A549 (cell line): ENCODE measurements around the gene PNMT. TPM values are rescaled to one million over a fixed set of nuclear protein-coding genes. Genes with fewer than 3 reads are reported as not detected.

Experiments
- ATAC-seq, 2 experiments: fragments of 200-7000 bp in 1 of 2; fragments of >200 bp in 1 of 2; cut with Nextera tagmentation in 1 of 2; cut with Tn5 transposase in 1 of 2; 3 replicates each; pipeline versions ENCODE4 v1.8.0 to v1.9.1; 2018 to 2020; ENCODE audit warnings: mild to moderate bottlenecking in 1 of 2, moderate library complexity in 1 of 2
- CTCF ChIA-PET: fragments of 300-600 bp; sonication (Branson Sonifier 250); formaldehyde crosslinking; extraction: SDS; loops from one replicate; lab custom pipeline; 2021; ENCODE audit warnings: antibody characterized with exemption, inconsistent platforms; lab: Yijun Ruan, JAX
- POLR2A ChIA-PET: fragments of 350-600 bp; formaldehyde crosslinking; extraction: SDS; loops from one replicate; lab custom pipeline; 2021; ENCODE audit warnings: antibody characterized with exemption, inconsistent platforms; lab: Yijun Ruan, JAX
- DNase-seq, 2 experiments: peaks; one replicate each; pipeline versions ENCODE4 v3.0.0 to v3.0.0-alpha.2; 2011 to 2016; ENCODE audit warnings: low read depth in 1 of 2, low spot score in 1 of 2
- FAIRE-seq: peaks from 2 replicates; lab custom pipeline; 2011; peaks lifted over from hg19 to GRCh38; lab: Jason Lieb, UNC
- H3K27ac ChIP-seq, 2 experiments: fragments of >200 bp; sonication (Bioruptor Twin); formaldehyde crosslinking; 3 replicates each; pipeline ENCODE4 v1.5.1; 2016 to 2017
- H3K4me1 ChIP-seq: fragments of >200 bp; sonication (Bioruptor Twin); formaldehyde crosslinking; 3 replicates; pipeline ENCODE4 v1.6.1; 2016
- H3K4me2 ChIP-seq: fragments of >200 bp; sonication (Bioruptor Twin); formaldehyde crosslinking; 3 replicates; pipeline ENCODE4 v1.6.1; 2016
- H3K4me3 ChIP-seq: fragments of >200 bp; sonication (Bioruptor Twin); formaldehyde crosslinking; 3 replicates; pipeline ENCODE4 v1.5.1; 2016
- H3K9me3 ChIP-seq: fragments of >200 bp; sonication (Bioruptor Twin); formaldehyde crosslinking; 3 replicates; pipeline ENCODE4 v1.6.1; 2016
- CBX8 ChIP-seq: fragments of 200-600 bp; sonication (generic); IDR thresholded peaks from 2 replicates; pipeline ENCODE4 v1.6.1; 2016
- CEBPB ChIP-seq, 2 experiments: fragments of >200 bp in 1 of 2; sonication (Bioruptor Twin) in 1 of 2; formaldehyde crosslinking in 1 of 2; IDR thresholded peaks; 2 replicates each; pipeline ENCODE4 v1.6.1; 2012 to 2016
- ELK1 ChIP-seq: fragments of 150-350 bp; IDR thresholded peaks from 2 replicates; pipeline ENCODE4 v1.6.1; 2014; ENCODE audit warnings: low read depth, mild to moderate bottlenecking, low read length
- FOSL2 ChIP-seq, 2 experiments: fragments of 450-650 bp in 1 of 2; fragments of >200 bp in 1 of 2; sonication (Bioruptor Twin) in 1 of 2; formaldehyde crosslinking; IDR thresholded peaks; 2 replicates each; pipeline versions ENCODE4 v1.5.0 to v1.6.1; 2016 to 2020; ENCODE audit warnings: mild to moderate bottlenecking in 1 of 2, moderate library complexity in 1 of 2
- FOXS1 ChIP-seq: fragments of 250-450 bp; sonication (Bioruptor Pico); IDR thresholded peaks from 2 replicates; pipeline ENCODE4 v1.5.0; 2020; ENCODE audit warnings: mild to moderate bottlenecking, moderate library complexity
- GATA3 ChIP-seq: IDR thresholded peaks from 2 replicates; pipeline ENCODE4 v1.6.1; 2012; ENCODE audit warnings: borderline replicate concordance
- HDAC2 ChIP-seq: fragments of 200-600 bp; sonication (generic); IDR thresholded peaks from 2 replicates; pipeline ENCODE4 v1.6.1; 2016
- HOXA7 ChIP-seq: fragments of 250-450 bp; sonication (Bioruptor Pico); IDR thresholded peaks from 2 replicates; pipeline ENCODE4 v1.5.0; 2020; ENCODE audit warnings: mild to moderate bottlenecking, moderate library complexity
- JUNB ChIP-seq: fragments of >200 bp; sonication (Bioruptor Twin); formaldehyde crosslinking; IDR thresholded peaks from 2 replicates; pipeline ENCODE4 v1.6.1; 2016
- KDM1A ChIP-seq: fragments of 200-600 bp; sonication (generic); IDR thresholded peaks from 2 replicates; pipeline ENCODE4 v1.6.1; 2016; ENCODE audit warnings: low read depth, mild to moderate bottlenecking
- NR3C1 ChIP-seq: fragments of >200 bp; sonication (Bioruptor Twin); formaldehyde crosslinking; IDR thresholded peaks from 3 replicates; pipeline ENCODE4 v1.6.1; 2017
- PBX3 ChIP-seq: IDR thresholded peaks from 2 replicates; pipeline ENCODE4 v1.6.1; 2012
- POLR2A ChIP-seq: IDR thresholded peaks from 2 replicates; pipeline ENCODE4 v1.6.1; 2012; ENCODE audit warnings: mild to moderate bottlenecking, low read length
- SMC3 ChIP-seq: fragments of >200 bp; sonication (Bioruptor Twin); formaldehyde crosslinking; IDR thresholded peaks from 3 replicates; pipeline ENCODE4 v1.6.1; 2018; ENCODE audit warnings: inconsistent platforms
- ZSCAN20 ChIP-seq: fragments of 250-450 bp; sonication (Bioruptor Pico); IDR thresholded peaks from 2 replicates; pipeline ENCODE4 v1.8.0; 2022; ENCODE audit warnings: mild to moderate bottlenecking, moderate library complexity
- WGBS: methylation state at CpG from one replicate; pipeline ENCODE4 v1.1.6; 2017; ENCODE audit errors: missing lambda C conversion rate; 5-methylcytosine and 5-hydroxymethylcytosine counted together
- polyA plus RNA-seq, 4 experiments: library from polyadenylated mRNA; depleted of rRNA in 3 of 4; stranded (reverse); fragments of >200 nt; fragmentation: RNase III in 1 of 4; extraction: RNeasy Plus Mini Kit Qiagen cat#74134 plus additional on column Dnase treatment in 1 of 4; gene quantifications; 2 replicates in 3 of 4; 3 replicates in 1 of 4; pipeline ENCODE4 v1.2.3, GENCODE V29; 2011 to 2017
- TF ChIP-seq, protein P1 (sequence below): fragments of >200 bp; sonication (Bioruptor Twin); formaldehyde crosslinking; IDR thresholded peaks from 3 replicates; pipeline ENCODE4 v1.5.1; 2016
- TF ChIP-seq, protein P2 (sequence below): fragments of 450-650 bp; IDR thresholded peaks from 2 replicates; pipeline ENCODE4 v1.6.1; 2014; ENCODE audit warnings: antibody characterized with exemption

PNMT gene
- polyA plus RNA-seq, 2 of the 4 experiments (the other 2 are of a cell fraction), result not detected

- peak overlapping the region; percentile 24 for H3K4me2 ChIP-seq
- no peak for ATAC-seq
- no peaks in the 10 kb centered on the region for H3K9me3 ChIP-seq
- TF ChIP-seq POLR2A (no peak), PBX3 (no peak), FOSL2 (IDR thresholded peaks at IDR 0.05) (no peak), FOSL2 (CRISPR knock-in tag; IDR thresholded peaks at IDR 0.05) (no peak), ZSCAN20 (CRISPR knock-in tag) (no peak), FOXS1 (no peak), SMC3 (no peak), CEBPB (IDR thresholded peaks at IDR 0.05) (no peak), CBX8 (no peak), KDM1A (no peak), HOXA7 (CRISPR knock-in tag) (no peak), ELK1 (no peak), GATA3 (no peak), JUNB (no peak), NR3C1 (no peak)
- TF ChIP-seq, protein P1, sequence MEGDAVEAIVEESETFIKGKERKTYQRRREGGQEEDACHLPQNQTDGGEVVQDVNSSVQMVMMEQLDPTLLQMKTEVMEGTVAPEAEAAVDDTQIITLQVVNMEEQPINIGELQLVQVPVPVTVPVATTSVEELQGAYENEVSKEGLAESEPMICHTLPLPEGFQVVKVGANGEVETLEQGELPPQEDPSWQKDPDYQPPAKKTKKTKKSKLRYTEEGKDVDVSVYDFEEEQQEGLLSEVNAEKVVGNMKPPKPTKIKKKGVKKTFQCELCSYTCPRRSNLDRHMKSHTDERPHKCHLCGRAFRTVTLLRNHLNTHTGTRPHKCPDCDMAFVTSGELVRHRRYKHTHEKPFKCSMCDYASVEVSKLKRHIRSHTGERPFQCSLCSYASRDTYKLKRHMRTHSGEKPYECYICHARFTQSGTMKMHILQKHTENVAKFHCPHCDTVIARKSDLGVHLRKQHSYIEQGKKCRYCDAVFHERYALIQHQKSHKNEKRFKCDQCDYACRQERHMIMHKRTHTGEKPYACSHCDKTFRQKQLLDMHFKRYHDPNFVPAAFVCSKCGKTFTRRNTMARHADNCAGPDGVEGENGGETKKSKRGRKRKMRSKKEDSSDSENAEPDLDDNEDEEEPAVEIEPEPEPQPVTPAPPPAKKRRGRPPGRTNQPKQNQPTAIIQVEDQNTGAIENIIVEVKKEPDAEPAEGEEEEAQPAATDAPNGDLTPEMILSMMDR, result no peak
- TF ChIP-seq, protein P2, sequence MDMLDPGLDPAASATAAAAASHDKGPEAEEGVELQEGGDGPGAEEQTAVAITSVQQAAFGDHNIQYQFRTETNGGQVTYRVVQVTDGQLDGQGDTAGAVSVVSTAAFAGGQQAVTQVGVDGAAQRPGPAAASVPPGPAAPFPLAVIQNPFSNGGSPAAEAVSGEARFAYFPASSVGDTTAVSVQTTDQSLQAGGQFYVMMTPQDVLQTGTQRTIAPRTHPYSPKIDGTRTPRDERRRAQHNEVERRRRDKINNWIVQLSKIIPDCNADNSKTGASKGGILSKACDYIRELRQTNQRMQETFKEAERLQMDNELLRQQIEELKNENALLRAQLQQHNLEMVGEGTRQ, result no peak
- TF ChIP-seq, all 56 proteins: peak for 0
- 57% methylated on average over 2 of the region's 2 CpGs for WGBS
- DNase-seq, result peak in 1 of 2 experiments; percentile 28
- Histone ChIP-seq H3K27ac (peak overlapping the region in 1 of 2 experiments; percentile 44; a peak in 3 of 6 replicates), H3K4me1 (peaks cover 61% of the 10 kb centered on the region), H3K4me3 (no peak overlapping the region)
- no peak for FAIRE-seq
- POLR2A ChIA-PET, result interaction anchor here (0.7 to 1.5 kb wide), 3 partner anchors 22 to 63 kb away, joined by 4 to 5 read pairs (median 4); partner anchors contain the start of genes ERBB2 and PGAP3
- CTCF ChIA-PET, result interaction anchor here (0.6 to 50.7 kb wide), 15 partner anchors 9 to 314 kb away, joined by 3 to 1391 read pairs (median 4); partner anchors contain the start of genes ERBB2, MIEN1, PGAP3 and PPP1R1B
Measured at GRCh38 chr17:39666231-39666600, 2.0 kb upstream of the PNMT start.

DNA sequence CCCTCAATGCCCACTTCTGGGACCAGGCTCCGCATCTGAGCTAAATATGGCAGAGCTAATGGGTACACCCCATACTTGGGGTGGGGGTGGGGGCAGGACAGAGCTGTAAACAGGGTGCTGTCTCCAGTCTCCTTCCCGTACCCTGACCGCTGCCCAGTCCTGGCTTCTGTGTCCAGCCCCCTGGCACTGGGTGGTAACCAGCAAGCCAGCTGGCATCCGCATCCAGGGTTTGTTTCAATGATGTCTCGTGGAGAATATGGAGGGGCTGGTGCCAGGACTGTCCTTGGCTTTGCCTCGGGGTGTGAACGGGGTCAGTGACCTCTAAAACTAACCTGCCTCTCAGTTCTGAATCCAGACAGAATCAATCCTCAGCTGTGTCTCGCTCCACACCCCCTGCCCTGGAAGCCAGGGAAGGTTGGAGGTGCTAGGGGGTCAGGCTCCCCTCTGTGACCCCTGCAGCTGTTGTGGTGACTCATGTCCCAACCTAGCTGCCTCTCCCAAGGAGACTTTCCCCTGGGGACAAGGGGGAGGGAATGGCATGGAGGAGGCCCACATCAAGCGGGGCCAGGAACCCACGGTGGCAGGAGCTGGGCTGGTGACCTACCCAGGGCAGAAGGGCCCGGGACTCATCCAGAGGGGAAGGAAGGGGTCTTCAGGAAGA is 1.5 kb upstream of the PNMT start:
- no peaks in the 10 kb centered on the region for H3K9me3 ChIP-seq
- H3K4me2 ChIP-seq, result peak overlapping the region; percentile 87
- H3K27ac ChIP-seq, result peak overlapping the region in 1 of 2 experiments; percentile 44; a peak in 3 of 6 replicates
- FAIRE-seq (no peak), DNase-seq (peak in 1 of 2 experiments; percentile 35), ATAC-seq (no peak)
- H3K4me3 ChIP-seq, result no peak overlapping the region
- POLR2A ChIA-PET, result interaction anchor here (0.7 to 1.5 kb wide), 3 partner anchors 21 to 63 kb away, joined by 4 to 5 read pairs (median 4); partner anchors contain the start of genes ERBB2 and PGAP3
- H3K4me1 ChIP-seq, result peaks cover 61% of the 10 kb centered on the region
- no peak for TF ChIP-seq FOSL2 (IDR thresholded peaks at IDR 0.05)
- peak; percentile 44 for TF ChIP-seq FOSL2 (CRISPR knock-in tag; IDR thresholded peaks at IDR 0.05)
- TF ChIP-seq HDAC2, result no peak
- 59% methylated on average over 10 of the region's 11 CpGs for WGBS
- CTCF ChIA-PET, result interaction anchor here (0.6 to 50.7 kb wide), 12 partner anchors 8 to 314 kb away, joined by 3 to 1391 read pairs (median 4); partner anchors contain the start of genes ERBB2, MIEN1, PGAP3 and PPP1R1B
